ACHN (cell line): ENCODE results near the gene ARVCF.

Experiments
- DNase-seq: peaks from one replicate; pipeline ENCODE4 v3.0.0-alpha.2; 2015
- in situ Hi-C: cut with HindIII; loops from 2 replicates; pipeline ENCODE4 v1.10.0; 2017; ENCODE audit warnings: low sequenced_read_pairs, low pct_ligation_motif_present, low pct_unique_long_range_greater_than_20kb

The ARVCF gene

DNA sequence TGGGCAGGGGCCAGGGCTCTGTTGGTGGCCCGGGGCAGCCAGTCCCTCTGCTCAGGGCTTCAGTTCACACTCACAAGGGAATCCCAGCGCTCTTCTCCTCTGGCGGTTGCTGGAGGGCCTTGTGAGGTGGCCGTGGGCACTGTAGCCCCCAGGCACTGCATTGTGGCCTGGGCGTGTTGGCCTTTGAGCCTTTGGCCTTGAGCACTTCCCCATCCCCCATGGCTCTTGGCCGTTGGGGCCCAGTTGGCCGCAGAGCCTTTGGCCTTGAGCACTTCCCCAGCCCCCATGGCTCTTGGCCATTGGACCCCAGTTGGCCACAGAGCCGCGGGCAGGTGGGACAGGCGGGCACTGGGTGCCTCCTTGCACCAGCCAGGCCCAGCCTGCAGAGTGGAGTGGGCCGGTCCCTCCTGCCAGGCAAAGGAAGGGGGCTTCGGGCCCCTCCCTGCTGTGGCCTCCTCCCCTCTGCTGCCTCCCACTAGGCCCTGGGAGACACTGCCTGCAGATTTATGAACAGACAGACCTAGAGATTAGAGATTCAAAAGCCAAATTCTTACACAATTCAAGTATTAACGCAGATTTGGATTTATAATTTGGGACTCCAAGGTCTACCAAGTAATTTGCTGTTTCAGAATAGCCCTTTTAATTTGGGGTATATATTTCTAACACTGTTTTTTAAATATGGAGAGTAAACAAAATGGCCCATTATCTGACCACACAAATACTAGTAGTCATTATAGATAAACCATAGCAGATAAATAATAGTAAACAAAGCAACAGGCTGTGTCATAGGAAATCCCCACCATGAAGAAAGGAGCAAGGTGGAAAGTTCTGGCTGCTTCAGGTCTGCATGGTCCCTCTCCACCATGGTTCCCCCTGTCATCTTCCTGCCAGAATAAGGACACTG, 56.8 kb downstream of the ARVCF start:
- no peak for DNase-seq
- in situ Hi-C loops, result no loop called here

DNA sequence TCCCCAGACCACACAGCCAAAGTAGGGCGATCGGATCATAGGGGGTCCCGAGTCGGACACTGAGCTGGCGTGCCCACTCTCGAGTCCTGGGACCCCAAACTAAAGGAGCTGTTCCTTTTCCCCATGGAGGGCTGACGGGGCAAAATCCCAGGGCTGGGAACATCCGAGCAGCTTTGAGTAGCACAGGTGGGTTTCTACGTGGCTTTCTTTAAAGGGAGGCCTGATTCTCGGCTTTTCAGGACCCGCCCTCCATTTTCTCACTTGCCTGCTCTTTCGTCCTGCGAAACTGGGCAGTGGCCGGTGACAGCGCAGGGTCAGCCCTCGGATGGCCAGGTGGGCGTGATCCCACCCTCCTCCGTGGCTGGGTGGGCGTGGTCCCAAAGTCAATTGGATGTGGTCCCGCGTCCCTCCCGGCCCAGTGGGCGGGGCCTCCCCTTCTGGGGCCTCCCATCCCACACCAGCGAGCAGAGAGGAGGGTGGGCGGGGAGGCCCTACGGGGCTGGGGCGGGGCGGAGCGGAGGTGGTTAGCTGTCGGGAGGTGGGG, 57.5 kb downstream of the ARVCF start:
- in situ Hi-C loops, result no loop called here
- DNase-seq, result peak; percentile 84

DNA sequence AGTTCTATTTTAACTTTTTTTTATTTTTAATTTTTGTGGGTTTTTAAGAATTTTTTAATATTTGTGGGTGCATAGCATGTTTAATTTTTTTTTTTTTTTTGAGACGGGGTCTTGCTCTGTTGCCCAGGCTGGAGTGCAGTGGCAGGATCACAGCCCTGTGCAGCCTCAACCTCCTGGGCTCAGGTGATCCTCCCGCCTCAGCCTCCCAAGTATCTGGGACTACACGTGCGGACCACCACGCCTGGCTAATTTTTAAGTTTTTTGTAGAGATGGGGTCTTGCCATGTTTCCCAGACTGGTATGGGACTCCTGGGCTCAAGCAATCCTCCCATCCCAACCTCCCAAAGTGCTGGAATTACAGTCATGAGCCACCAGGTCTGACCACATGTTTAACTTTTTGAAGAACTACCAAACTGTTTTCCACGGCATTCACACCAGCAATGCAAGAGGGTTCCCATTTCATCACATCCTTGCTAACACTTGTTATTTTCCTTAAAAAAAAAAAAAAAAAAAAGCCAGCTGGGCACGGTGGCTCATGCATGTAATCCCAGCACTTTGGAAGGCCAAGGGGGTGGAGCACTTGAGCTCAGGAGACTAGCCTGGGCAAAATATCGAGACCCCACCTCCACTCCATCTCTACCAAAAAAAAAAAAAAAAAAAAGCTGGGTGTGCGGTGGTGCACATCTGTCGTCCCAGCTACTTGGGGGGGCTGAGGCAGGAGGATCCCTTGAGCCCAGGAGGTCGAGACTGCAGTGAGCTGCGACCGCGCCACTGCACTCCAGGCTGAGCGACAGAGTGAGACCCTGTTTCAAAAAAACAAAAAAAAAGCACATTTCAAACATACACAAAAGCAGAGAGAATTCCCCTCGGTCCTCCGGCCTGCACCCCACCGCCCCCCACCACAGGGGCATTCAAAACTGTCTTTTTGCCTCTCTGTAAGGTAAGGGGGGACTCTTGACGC, 58.3 kb downstream of the ARVCF start:
- in situ Hi-C loops, result no loop called here
- DNase-seq, result no peak

DNA sequence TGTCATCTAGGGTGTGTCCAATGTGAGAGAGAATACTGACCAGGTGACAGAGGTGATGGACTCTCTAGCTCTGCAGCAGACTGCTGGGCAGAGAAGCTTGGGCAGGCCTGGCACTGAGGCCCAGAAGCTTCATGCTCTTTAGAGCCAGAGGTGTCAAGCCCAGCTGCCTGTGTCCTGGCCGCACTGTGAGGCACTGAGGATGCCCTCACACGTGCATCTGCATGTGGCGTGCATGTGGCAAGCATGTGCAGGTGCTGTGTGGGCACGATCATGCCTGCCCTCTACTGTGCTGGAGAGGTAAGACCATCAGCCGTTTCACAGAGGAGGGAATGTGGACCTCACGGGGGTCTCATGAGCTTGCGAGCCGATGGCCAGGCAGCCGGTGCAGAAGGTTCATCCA, 59.2 kb downstream of the ARVCF start:
- DNase-seq, result no peak
- in situ Hi-C loops, result no loop called here

DNA sequence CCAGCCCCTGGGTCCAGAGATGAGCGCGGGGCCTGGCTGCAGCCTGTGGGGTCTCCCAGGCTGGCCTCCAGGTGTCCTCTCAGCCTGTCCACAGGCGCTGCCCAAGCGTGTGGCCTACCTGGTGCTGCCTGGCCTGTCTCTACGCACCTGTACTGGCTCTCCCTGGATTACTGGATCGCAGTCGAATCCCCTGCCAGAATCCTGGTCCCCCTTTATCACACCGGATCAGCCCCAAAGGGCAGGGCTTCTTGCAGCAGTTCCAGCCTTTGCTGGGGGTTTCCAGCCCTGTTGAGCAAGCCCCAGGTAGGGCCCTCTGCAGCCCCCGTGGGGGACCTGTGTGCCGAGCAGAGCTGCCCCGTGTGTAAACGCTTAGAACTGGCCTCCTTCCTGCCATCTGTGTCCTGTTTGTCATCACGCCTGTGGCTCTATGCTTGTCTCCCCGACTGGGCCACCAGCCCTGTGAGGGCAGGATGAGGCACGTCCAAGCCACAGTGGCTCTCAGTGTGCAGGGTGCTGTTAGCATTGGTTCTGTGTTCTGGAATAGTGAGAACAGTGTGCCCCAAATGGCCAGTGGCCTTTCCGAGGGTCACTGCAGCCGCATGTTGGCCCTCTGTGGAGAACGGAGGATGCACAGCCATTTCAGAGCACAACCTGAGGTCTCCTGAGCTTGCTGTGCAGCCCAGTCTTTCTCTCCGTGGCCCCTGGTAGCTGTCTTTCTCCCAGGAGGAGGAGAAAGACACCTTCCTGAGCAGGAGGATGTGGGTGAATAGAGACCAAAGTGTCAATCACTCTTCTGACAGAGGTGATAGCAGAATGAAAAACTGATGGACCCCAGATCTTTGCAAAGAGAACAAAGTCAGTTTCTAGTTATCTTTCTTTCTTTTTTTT, 61.1 kb downstream of the ARVCF start:
- DNase-seq, result no peak
- in situ Hi-C loops, result no loop called here

DNA sequence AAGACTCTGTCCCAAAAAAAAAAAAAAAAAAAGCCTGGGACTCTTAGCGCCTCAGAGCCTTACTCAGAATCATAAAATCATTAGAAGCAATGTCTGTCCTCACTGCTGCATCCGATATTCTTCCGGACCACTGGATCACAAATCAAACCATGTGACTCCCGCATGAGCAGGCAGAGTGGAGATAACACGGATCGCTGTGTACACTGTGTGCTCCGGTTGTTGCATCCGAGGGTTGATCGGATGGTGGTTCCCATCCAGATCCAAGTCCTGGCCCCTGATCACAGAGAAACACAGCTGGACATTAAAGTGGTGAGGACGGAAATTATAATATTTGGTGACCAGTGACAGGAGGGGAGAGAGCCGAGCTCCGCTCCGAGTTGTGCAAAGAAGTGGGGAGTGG, 65.3 kb downstream of the ARVCF start:
- no peak for DNase-seq
- in situ Hi-C loops, result no loop called here

DNA sequence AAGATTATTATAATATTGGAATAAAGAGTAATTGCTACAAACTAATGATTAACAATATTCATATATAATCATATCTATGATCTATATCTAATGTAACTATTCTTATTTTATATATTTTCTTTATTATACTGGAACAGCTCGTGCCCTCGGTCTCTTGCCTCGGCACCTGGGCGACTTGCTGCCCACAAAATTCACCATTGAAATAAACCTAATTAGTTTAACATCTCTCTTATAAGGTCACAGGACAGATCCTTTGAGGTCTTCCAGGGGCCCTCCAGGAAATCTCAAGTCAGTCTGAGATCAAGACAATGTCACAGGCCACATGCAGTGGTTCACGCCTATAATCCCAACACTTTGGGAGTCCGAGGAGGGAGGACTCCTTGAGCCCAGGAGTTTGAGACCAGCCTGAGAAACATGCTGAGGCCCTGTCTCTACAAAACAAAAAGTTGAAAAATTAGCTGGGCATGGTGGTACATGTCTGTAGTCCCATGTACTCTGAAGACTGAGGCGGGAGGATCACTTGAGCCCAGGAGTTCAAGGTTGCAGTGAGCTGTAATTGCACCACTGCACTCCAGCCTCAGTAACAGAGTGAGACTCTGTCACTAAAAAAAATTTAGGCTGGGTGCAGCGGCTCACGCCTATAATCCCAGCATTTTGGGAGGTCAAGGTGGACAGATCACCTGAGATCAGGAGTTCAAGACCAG, 68.4 kb downstream of the ARVCF start:
- DNase-seq, result no peak
- in situ Hi-C loops, result no loop called here

DNA sequence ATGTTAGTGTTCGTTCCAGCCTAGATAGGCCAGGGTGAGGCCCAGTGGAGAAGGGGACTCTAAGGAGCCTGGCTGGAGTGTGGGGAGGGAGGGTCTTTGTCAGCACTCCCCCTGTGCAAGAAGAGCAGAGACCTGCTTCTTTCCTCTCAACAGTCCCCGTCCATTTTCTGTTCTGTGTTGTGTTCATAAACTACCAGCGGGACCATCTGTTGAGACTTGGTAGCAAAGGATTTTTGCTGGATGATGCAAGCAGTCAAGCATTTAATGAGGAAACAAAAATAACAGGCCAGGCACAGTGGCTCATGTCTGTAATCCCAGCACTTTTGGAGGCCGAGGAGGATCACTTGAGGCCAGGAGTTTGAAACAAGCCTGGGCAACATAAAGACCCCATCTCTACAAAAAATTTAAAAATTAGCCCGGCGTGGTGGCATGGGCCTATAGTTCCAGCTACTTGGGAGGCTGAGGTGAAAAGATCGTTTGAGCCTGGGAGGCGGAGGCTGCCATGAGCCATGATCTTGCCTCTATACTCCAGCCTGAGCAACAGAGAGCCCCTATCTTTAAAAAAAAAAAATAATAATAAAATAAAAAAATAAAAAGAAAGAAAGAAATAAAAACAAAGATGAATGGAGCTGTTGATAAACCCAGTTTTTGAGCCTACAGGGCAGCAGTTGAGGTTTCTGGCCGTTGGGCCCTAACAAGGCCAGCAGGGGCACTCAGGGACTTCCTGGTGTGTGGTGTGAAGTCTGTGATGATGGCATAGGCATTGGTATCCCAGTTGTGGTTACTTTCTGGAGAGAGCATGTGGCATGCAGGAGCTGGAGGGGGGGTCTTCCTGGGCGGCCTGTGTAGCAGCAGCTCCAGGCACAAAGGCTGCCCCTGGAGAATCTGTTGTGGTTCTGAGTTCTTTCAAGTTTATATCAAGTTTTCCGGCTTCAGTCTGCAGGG, 73.3 kb downstream of the ARVCF start:
- peak; percentile 75 for DNase-seq
- in situ Hi-C loops, result no loop called here

DNA sequence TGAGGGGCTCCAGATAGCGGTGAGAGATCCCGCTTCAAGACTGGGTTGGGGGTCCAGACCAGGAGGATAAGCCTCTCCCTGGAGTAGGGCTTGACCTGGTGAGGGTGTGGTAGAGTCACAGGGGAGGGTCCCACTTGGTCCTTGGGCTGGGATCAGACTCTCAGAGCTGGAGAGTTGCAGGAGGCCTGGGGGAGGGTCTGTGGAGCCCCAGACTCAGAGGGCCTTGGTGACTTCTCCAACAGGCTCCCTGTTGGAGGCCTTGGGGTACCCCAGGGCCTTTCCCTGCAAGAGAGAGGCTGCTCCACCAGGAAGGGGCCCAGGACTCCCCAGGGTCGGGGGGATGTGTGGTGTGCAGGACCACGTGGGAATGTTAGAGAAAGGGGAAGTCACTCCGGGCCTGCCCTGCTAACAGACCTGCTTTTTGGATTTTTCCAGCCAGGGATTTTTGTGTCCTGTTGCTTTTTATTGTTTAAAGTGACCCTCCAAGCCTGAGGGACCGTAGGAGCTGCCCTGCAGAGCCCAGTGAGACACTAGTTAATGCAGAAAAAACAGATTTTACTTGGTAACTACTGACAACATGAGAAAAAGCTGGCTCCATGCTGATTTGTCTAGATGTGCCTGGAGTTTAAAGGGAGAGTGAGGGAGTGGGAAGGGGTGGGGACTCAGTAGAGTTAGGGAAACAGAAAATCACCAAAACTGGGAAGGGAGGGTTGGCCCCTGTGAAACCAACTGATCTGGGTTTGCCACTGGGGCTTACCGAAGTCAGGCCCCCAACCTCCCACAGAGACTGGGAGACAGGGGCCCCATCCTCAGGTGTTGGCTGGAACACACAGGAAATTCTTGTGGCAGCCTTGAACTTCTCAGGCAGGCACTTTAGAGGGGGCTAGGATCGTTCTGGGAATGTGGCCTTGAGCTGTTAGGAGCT, 74.2 kb downstream of the ARVCF start:
- in situ Hi-C loops, result no loop called here
- peak; percentile 44 for DNase-seq

DNA sequence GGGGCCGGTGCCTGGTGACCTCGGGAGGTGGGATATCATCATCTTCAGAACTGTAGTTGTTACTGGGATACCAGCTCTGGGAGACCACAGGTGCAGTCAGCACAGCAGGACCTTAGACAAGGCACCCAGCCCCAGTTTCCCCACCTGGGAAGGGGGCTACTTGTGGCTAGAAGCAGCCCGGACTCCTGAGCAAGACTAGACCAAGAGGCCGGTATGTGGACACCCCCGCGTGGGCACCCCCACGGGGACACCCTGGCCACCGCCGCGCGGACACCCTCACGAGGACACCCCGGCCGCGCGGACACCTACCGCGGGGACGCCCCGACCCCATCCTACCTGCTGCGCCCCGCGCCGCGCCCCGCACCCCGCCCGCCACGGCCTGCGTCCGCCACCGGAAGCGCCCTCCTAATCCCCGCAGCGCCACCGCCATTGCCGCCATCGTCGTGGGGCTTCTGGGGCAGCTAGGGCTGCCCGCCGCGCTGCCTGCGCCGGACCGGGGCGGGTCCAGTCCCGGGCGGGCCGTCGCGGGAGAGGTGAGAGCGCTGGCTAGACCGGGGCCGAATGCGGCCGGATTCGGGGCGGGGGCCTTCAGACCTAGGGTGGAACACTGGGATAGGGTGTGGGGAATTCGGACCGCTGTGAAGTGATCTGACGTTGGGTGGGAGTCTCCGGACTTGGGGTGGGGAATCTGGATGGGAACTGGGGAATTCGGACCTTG, 75.1 kb downstream of the ARVCF start, which contains the start of the genes COMT and TXNRD2:
Gene COMT, plus strand, starts transcription at position 408 of the 718 bp plus-strand sequence. CDS start 20,755 bp downstream, outside the sequence.
Gene TXNRD2, minus strand, starts transcription at position 454 of the 718 bp plus-strand sequence. Its CDS starts 15 bp downstream, at position 439.
- in situ Hi-C loops, result no loop called here

DNA sequence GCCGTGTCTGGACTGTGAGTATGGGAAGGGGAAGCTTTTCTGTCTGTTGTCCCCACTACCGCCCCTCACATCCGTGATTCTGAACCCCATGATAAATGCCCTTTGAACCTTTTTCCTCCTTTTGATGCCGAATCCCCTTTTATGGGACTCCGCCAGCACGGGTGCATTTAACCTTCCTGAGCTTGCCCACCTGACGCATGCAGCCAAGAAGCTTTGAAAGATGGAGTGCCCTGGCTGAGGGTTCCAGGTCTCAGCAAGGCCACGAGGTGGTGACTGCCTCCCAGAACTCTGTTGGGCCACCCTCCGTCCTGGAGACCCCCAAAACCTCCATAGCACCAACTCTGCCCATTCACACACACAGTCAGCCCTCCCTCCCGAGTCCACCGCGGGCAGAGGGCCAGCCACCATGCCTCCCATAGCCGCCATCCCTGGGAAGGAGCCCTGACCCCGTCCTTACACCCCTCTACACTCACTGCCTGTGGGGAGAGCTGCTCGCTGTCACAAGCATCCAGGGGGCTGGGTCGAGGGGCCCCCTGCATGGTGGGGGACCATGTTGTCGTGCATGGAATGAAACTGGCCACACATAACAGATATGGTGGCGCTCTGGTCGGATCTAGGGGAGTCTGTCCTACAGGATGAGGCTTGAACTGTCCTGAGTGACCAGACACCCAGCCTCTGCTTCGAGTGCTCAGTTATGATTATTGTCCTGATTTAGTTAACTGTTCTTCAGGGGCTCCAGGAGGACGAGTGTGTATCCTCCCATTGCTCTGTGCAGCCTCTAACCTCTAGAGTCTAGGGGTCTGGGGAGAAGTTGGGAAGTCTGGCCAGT, 75.9 kb downstream of the ARVCF start:
- in situ Hi-C loops, result no loop called here
- no peak for DNase-seq

More for the DNA sequence above, 75.1 kb downstream of the ARVCF start, which contains the start of the genes COMT and TXNRD2:
- peak; percentile 68 for DNase-seq

DNA sequence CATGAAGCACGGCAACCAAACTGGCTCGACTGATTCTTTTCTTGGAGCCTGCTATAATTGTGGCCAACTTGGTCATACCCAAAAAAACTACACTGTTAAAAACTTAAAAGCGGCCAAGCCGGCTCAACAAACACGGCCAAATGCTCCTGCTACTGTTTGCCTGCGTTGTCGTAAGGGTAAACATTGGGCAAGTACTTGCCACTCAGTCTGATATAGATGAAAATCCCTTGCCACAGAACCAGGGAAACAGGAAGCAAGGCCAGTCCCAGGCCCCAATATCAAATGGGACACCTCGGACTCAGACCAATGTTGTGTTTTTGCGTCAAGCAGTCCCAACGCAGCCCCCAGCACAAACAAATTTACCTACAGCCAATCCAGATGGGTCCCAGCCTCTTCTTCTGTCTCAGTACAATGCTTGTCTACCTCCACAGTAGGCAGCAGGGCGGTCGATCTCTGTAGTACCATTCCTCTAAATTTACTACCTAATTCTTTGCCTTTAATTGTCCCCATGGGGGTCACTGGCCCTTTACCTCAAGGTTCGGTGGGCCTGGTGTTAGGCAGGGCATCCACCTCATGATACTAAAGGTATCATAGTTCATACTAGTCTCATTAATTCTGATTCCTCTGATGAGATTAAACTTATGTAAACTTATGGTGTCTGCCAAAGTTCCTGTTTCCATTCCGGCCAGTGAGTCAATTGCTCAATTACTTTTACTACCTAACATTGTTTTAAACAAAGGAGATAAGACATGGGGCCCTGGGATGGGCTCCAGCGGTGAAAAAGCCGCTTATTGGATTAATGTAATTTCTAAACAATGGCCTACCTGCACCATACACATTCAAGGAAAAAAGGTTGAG, 78.8 kb downstream of the ARVCF start:
- in situ Hi-C loops, result no loop called here
- no peak for DNase-seq

DNA sequence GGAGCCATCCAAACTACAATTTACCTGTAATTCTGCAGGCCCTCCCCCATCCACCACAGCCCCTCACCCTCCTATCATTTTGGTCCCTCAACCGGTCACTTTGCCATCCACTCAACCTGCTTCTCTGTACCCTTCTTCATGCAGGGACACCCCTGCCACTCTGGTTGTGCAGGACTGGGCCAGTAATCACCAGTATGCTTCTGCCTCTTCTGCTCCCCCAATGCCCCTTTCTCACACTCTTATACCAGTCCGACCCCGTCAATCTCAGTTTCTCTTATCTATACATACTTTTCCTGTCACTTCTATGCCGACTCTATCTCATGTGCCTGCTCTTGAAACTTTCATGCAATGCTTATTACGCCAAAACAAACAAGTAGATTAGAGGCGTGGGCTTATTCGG, 80.1 kb downstream of the ARVCF start:
- in situ Hi-C loops, result no loop called here
- DNase-seq, result no peak
